Caki2 (cell line): ENCODE data around the gene LMX1B. TPM values are rescaled to one million over a fixed set of nuclear protein-coding genes. Genes with fewer than 3 reads are reported as not detected.
A peak's percentile ranks its signal among the peaks of the same experiment; 100 is the strongest.

Source experiments
- DNase-seq: peaks from one replicate; pipeline ENCODE4 v3.0.0-alpha.2; 2015; ENCODE audit warnings: low read depth
- in situ Hi-C: cut with HindIII; loops from 2 replicates; pipeline ENCODE4 v1.10.0; 2016; ENCODE audit warnings: low sequenced_read_pairs, low pct_unique_long_range_greater_than_20kb, mixed read lengths
- total RNA-seq: library from RNA; depleted of rRNA; stranded (reverse); fragments of >200 nt; shearing (Covaris generic); gene quantifications from 2 replicates; pipeline ENCODE4 v1.2.3, GENCODE V29; 2014; ENCODE audit warnings: low replicate concordance

LMX1B gene
- total RNA-seq, 1 experiment from 2014 or later, result 0.47 TPM

GRCh38 chr9:126595982-126596381 is 17.7 kb upstream of the LMX1B start:
- DNase-seq, result no peak
- in situ Hi-C loops, result no loop called here

GRCh38 chr9:126599047-126599650 is 14.6 kb upstream of the LMX1B start:
- in situ Hi-C loops, result no loop called here
- DNase-seq, result no peak

GRCh38 chr9:126604059-126605055 is 9.4 kb upstream of the LMX1B start:
- in situ Hi-C loops, result no loop called here
- no peak for DNase-seq

GRCh38 chr9:126605792-126606482 is 7.8 kb upstream of the LMX1B start:
- in situ Hi-C loops, result no loop called here
- DNase-seq, result no peak

- in situ Hi-C loops, result no loop called here
- no peak for DNase-seq
Measured at GRCh38 chr9:126606483-126606870, 7.3 kb upstream of the LMX1B start.

- in situ Hi-C loops, result no loop called here
- no peak for DNase-seq
Measured at GRCh38 chr9:126607086-126607485, 6.6 kb upstream of the LMX1B start.

- in situ Hi-C loops, result no loop called here
- DNase-seq, result no peak
Measured at GRCh38 chr9:126607731-126608130, 6.0 kb upstream of the LMX1B start.

- in situ Hi-C loops, result no loop called here
- DNase-seq, result no peak
Measured at GRCh38 chr9:126608551-126608950, 5.2 kb upstream of the LMX1B start.

- in situ Hi-C loops, result no loop called here
- DNase-seq, result no peak
Measured at GRCh38 chr9:126609191-126609590, 4.5 kb upstream of the LMX1B start.

GRCh38 chr9:126609711-126610388 is 3.9 kb upstream of the LMX1B start:
- in situ Hi-C loops, result no loop called here
- DNase-seq, result no peak

- in situ Hi-C loops, result no loop called here
- no peak for DNase-seq
Measured at GRCh38 chr9:126611193-126611591, 2.5 kb upstream of the LMX1B start.

- in situ Hi-C loops, result no loop called here
- DNase-seq, result peak; percentile 40
Measured at GRCh38 chr9:126611592-126612325, 2.0 kb upstream of the LMX1B start.

- in situ Hi-C loops, result no loop called here
- no peak for DNase-seq
Measured at GRCh38 chr9:126612326-126612812, 1.4 kb upstream of the LMX1B start.

- in situ Hi-C loops, result no loop called here
Measured at GRCh38 chr9:126612813-126613641, 701 bp upstream of the LMX1B start.

GRCh38 chr9:126614088-126614454 is 343 bp downstream of the LMX1B start:
- no peak for DNase-seq
- in situ Hi-C loops, result no loop called here

More at GRCh38 chr9:126612813-126613641, 701 bp upstream of the LMX1B start:
- DNase-seq, result peak; percentile 19

- in situ Hi-C loops, result no loop called here
- no peak for DNase-seq
Measured at GRCh38 chr9:126614455-126615244, 922 bp downstream of the LMX1B start.
